Chondrocyte (in vitro differentiated cells): Measurements from ENCODE around the gene ARHGEF26. TPM values are rescaled to one million over a fixed set of nuclear protein-coding genes. Genes with fewer than 3 reads are reported as not detected.

ENCODE experiments used
- DNase-seq: peaks from one replicate; pipeline ENCODE4 v3.0.0; 2021; ENCODE audit warnings: mixed read lengths, low spot score
- H3K27ac Mint-ChIP-seq: one replicate; pipeline ENCODE4 v1.8.0; 2021; ENCODE audit warnings: mild to moderate bottlenecking, moderate library complexity, mixed read lengths; ENCODE audit not compliant: unreplicated experiment
- H3K27me3 Mint-ChIP-seq: 2 replicates; pipeline ENCODE4 v1.8.0; 2021; ENCODE audit warnings: low read depth, mixed read lengths
- H3K36me3 Mint-ChIP-seq: 2 replicates; pipeline ENCODE4 v1.8.0; 2021; ENCODE audit warnings: low read depth, mixed read lengths
- H3K4me1 Mint-ChIP-seq: 2 replicates; pipeline ENCODE4 v1.8.0; 2021; ENCODE audit warnings: low read depth, mild to moderate bottlenecking, mixed read lengths
- H3K4me3 Mint-ChIP-seq: one replicate; pipeline ENCODE4 v1.8.0; 2021; ENCODE audit warnings: mild to moderate bottlenecking, moderate library complexity, mixed read lengths; ENCODE audit not compliant: unreplicated experiment
- H3K9me3 Mint-ChIP-seq: 2 replicates; pipeline ENCODE4 v1.8.0; 2021; ENCODE audit warnings: low read depth, mixed read lengths
- total RNA-seq: library from RNA; stranded (reverse); gene quantifications from 3 replicates; pipeline ENCODE4 v1.2.1, GENCODE V29; 2021
- TF ChIP-seq, protein P1 (sequence below): fragments of 200-600 bp; sonication (generic); IDR thresholded peaks from 2 replicates; pipeline ENCODE4 v1.5.0; 2021; ENCODE audit warnings: antibody characterized with exemption, mild to moderate bottlenecking, moderate library complexity

Gene ARHGEF26
- total RNA-seq, 1 donor from 2014 or later = 3.5 TPM

DNA sequence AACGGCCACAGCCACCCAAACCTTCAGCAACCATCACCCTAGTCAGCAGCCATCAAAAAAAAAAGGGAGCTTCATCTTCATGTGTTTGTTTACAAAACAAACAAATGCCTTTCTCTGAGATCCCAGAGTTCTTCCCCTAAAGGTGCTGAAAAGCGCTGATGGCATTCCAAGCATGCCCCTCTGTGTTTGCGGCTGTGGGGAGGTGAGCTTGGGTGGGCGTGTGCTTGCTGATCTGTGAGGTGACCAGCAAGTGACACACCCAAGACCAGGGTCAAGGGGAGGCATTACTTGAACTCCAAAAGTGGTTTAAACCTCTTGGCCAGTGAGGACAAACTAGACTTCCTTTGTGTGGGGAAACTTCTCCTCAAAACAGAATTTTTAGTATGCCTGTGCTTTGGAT, 121.6 kb downstream of the ARHGEF26 start:
- Mint-ChIP-seq H3K36me3 (peaks cover 3% of the 10 kb centered on the region), H3K4me1 (peaks cover 18% of the 10 kb centered on the region), H3K27ac (peak overlapping the region; percentile 84), H3K9me3 (no peaks in the 10 kb centered on the region), H3K4me3 (no peak overlapping the region), H3K27me3 (no peaks in the 10 kb centered on the region)
- DNase-seq = no peak
- TF ChIP-seq, protein P1, sequence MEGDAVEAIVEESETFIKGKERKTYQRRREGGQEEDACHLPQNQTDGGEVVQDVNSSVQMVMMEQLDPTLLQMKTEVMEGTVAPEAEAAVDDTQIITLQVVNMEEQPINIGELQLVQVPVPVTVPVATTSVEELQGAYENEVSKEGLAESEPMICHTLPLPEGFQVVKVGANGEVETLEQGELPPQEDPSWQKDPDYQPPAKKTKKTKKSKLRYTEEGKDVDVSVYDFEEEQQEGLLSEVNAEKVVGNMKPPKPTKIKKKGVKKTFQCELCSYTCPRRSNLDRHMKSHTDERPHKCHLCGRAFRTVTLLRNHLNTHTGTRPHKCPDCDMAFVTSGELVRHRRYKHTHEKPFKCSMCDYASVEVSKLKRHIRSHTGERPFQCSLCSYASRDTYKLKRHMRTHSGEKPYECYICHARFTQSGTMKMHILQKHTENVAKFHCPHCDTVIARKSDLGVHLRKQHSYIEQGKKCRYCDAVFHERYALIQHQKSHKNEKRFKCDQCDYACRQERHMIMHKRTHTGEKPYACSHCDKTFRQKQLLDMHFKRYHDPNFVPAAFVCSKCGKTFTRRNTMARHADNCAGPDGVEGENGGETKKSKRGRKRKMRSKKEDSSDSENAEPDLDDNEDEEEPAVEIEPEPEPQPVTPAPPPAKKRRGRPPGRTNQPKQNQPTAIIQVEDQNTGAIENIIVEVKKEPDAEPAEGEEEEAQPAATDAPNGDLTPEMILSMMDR = no peak

DNA sequence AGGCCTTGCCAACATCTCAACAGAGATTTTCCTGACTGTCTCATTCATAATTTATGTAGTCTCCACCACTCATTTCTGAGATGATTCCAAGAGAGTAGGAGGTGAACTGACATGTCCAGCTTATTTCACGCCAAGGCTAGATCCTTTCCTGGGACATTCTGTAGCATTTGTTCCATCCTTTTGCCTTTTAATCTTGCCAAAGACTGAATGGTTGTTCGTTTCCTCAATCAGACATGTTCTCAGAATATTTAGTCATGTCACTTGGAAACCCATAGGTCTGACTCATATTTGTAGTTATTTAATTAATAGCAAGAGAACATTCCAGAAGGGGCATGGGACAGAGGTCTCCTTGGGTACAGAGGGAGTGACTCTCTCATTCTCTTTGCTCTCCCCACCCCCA, 122.2 kb downstream of the ARHGEF26 start:
- Mint-ChIP-seq H3K36me3 (peaks cover 3% of the 10 kb centered on the region), H3K9me3 (no peaks in the 10 kb centered on the region), H3K27me3 (no peaks in the 10 kb centered on the region), H3K4me1 (peaks cover 18% of the 10 kb centered on the region), H3K27ac (peak overlapping the region; percentile 84), H3K4me3 (no peak overlapping the region)
- no peak for DNase-seq
- TF ChIP-seq, protein P1 = no peak

DNA sequence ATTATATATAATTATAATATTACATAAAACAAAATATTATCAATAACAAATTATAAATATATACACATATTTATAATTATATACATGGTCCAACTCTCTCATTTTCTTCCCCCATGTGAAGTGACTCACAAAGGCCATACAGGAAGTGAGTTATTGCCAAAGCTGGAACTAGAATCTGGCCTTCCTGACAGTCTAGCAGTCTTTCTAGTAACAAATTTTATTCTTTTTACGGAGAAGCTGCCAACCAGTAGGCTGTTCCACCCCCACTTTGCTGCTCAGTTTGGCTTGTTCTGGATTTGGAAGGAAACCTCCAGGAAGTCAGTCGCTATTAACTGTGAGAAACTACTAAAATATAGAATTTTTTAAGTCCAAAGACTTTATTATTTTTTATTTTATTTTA, 123.5 kb downstream of the ARHGEF26 start:
- peaks cover 6% of the 10 kb centered on the region for H3K36me3 Mint-ChIP-seq

DNA sequence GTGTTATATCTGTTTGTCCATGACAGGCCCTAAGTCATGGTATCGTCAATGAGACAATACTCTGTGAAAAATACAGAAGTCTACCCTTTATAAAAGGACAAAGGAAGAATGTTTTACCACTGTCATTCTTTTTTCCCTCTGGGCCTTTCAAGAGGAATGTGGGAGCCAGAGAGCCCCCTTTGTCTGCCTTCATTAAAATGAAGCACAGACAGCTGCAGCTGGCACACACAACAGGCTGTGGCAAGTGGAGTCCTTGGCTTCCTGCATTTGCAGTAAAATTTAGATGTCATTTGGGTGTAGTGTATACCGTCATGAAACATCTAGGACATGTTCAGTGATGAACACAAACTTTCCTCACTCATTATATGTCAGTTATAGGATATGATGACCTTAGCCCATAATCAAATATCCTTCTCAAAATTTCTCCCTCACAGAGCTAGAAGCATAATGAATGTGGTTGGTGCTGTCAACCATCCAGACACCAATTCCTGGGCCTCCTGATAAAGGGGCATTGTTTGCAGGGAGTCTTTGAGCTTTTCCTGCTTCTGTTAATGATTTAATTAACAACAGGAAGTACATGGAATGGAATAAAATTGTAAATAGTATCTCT, 126.7 kb downstream of the ARHGEF26 start:
- no peaks in the 10 kb centered on the region for H3K9me3 Mint-ChIP-seq

More for the DNA sequence above, 123.5 kb downstream of the ARHGEF26 start:
- Mint-ChIP-seq H3K4me3 (no peak overlapping the region), H3K27me3 (no peaks in the 10 kb centered on the region), H3K4me1 (peaks cover 18% of the 10 kb centered on the region), H3K9me3 (no peaks in the 10 kb centered on the region), H3K27ac (no peak overlapping the region)
- TF ChIP-seq, protein P1 = no peak
- no peak for DNase-seq

DNA sequence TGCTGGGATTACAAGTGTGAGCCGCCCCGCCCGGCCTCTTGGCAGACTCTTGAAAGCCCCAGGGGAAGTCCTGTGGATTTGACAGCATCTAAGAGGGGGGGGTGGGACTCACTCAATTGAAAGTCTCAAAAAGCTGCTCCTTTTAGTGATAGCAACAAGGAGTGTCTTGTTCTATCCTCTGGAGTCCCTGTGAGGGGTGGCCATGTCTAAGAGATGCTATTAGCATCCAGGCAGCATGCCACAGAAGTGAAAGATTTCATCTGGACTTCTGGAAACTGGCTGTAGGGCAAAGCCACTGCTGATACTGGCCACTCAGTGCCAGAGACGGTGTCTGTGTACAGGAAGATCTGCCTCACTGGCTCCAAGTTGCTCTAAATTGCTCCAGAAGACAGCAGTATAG, 129.1 kb downstream of the ARHGEF26 start:
- DNase-seq = no peak
- H3K36me3 Mint-ChIP-seq = peaks cover 14% of the 10 kb centered on the region
- H3K4me3 Mint-ChIP-seq = no peak overlapping the region
- peaks cover 7% of the 10 kb centered on the region for H3K4me1 Mint-ChIP-seq
- H3K9me3 Mint-ChIP-seq = no peaks in the 10 kb centered on the region
- TF ChIP-seq, protein P1 = no peak
- no peaks in the 10 kb centered on the region for H3K27me3 Mint-ChIP-seq
- no peak overlapping the region for H3K27ac Mint-ChIP-seq

More for the DNA sequence above, 126.7 kb downstream of the ARHGEF26 start:
- H3K27ac Mint-ChIP-seq = no peak overlapping the region
- TF ChIP-seq, protein P1 = no peak
- H3K27me3 Mint-ChIP-seq = no peaks in the 10 kb centered on the region
- no peak overlapping the region for H3K4me3 Mint-ChIP-seq
- peaks cover 10% of the 10 kb centered on the region for H3K36me3 Mint-ChIP-seq
- DNase-seq = no peak
- peaks cover 19% of the 10 kb centered on the region for H3K4me1 Mint-ChIP-seq
